ENCODE results near the gene FLNB.

GRCh38 chr3:58202917-58203360 is 194.7 kb downstream of the FLNB start:
- TF ChIP-seq CTCF (IDR thresholded peaks at IDR 0.05; ENCODE audit: insufficient read depth, low read depth, low read length) (no peak), EZH2 (IDR thresholded peaks at IDR 0.05; ENCODE audit: insufficient read depth, low read length) (no peak)
